GM10248 (cell line): Measurements from ENCODE around the gene MB.
"Not testable (repeated sequence)": the region's sequence is repeated elsewhere in the genome, so short reads cannot be mapped to it uniquely, and the experiment has no call there.

Experiments
- CTCF ChIA-PET: fragments of 300-600 bp; sonication (Branson Sonifier 250); formaldehyde crosslinking; extraction: SDS; loops from one replicate; lab custom pipeline; 2021; ENCODE audit warnings: antibody characterized with exemption; lab: Yijun Ruan, JAX
- POLR2A ChIA-PET: fragments of 350-650 bp; sonication (Branson Sonifier 250); formaldehyde crosslinking; extraction: SDS; loops from one replicate; lab custom pipeline; 2020; ENCODE audit warnings: antibody characterized with exemption; lab: Yijun Ruan, JAX
- DNase-seq: peaks from one replicate; pipeline ENCODE4 v3.0.0; 2012; ENCODE audit errors: extremely low spot score
- CTCF ChIP-seq: IDR thresholded peaks from 2 replicates; pipeline ENCODE4 v1.5.1; 2012; ENCODE audit warnings: mild to moderate bottlenecking, low read depth; ENCODE audit errors: extremely low read depth, missing control alignments, control extremely low read depth

MB gene

GRCh38 chr22:35617137-35617755 is at the start of gene MB:
MB (minus strand) TSS chr22:35617329; CDS start chr22:35617257, 72 bp downstream.
- DNase-seq = no peak
- POLR2A ChIA-PET = no interaction called here
- TF ChIP-seq CTCF = no peak
- CTCF ChIA-PET = interaction anchor here (0.9 to 1.6 kb wide), 4 partner anchors 10 to 266 kb away, joined by 3 to 4 read pairs (median 4); no protein-coding TSS in a partner anchor

DNA sequence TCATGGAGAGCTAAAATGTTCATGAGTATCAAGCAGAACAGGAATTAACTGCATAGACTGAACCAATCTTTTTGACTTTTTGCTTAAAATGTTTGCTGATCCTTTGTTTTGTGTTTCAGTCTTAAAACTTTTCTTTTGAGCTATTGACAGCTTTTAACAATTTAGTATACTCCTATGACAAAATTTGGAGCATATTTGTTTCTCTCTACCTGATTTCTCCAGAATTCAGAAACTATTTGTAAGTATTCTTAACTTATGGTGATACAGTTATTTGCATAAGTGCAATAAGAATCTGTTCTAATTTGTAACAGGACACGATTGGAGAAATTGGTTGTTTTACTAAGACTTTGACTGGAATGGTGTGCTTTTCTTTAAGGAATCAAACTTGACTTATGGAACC is 49.6 kb upstream of the MB start:
- not testable (repeated sequence) for DNase-seq
- ChIA-PET CTCF (interaction anchor here (1.0 kb wide), 1 partner anchor 26 kb away, joined by 3 read pairs; no protein-coding TSS in a partner anchor), POLR2A (interaction anchor here (0.6 kb wide), 1 partner anchor 13 kb away, joined by 3 read pairs; no protein-coding TSS in a partner anchor)

- POLR2A ChIA-PET = no interaction called here
- DNase-seq = no peak
- CTCF ChIA-PET = no interaction called here
- no peak for TF ChIP-seq CTCF
Measured at GRCh38 chr22:35664955-35665587, 47.9 kb upstream of the MB start.

DNA sequence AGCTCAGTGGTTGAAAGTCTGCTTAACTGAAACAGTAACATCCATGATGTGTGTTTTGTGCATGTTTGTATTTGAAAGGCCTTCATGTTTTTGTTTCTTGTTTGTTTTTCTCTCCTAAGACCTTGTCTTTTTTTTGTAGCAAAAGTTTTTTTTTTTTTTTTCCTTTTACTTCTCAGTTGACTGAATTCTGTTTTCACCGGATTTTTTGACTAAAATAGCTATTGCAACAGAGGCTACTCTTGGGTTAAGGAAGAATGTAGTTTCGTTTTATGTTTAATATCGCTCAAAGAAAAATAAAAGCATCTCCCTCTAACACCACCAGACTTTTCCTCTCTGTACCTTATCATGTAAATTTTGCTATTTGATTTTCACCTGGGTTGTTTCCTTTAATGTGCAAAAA is 46.2 kb upstream of the MB start:
- CTCF ChIA-PET = interaction anchor here (0.8 to 2.0 kb wide), 5 partner anchors 14 to 402 kb away, joined by 3 to 5 read pairs (median 4); no protein-coding TSS in a partner anchor
- POLR2A ChIA-PET = no interaction called here

GRCh38 chr22:35662914-35663313 is 45.8 kb upstream of the MB start:
- TF ChIP-seq CTCF = no peak
- ChIA-PET CTCF (interaction anchor here (0.8 to 2.0 kb wide), 4 partner anchors 14 to 403 kb away, joined by 3 to 5 read pairs (median 4); no protein-coding TSS in a partner anchor), POLR2A (no interaction called here)
- no peak for DNase-seq

More for the DNA sequence above, 46.2 kb upstream of the MB start:
- no peak for TF ChIP-seq CTCF
- DNase-seq = no peak

DNA sequence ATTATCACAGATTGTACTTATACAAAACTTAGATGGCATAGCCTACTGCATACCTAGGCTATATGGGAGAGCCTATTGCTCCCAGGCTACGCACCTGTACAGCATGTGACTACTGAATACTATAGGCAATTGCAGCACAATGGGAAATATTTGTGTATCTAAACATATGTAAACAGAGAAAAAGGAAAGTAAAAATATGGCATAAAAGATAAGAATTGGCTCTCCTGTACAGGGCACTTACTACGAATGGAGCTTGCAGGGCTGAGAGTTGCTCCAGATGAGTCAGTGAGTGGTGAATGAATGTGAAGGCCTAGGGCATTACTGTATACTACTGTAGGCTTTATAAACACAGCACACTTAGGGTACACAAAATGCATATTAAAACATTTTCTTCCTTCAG is 44.3 kb upstream of the MB start:
- TF ChIP-seq CTCF = no peak
- no peak for DNase-seq
- POLR2A ChIA-PET = no interaction called here
- CTCF ChIA-PET = interaction anchor here (1.0 kb wide), 1 partner anchor 14 kb away, joined by 3 read pairs; the partner anchor contains the start of gene APOL6
